GM19099 (cell line): ENCODE results near the gene GAL.

Experiments used
- POLR2A ChIP-seq: IDR thresholded peaks from 3 replicates; pipeline ENCODE4 v1.6.1; 2011; ENCODE audit warnings: low read depth; ENCODE audit not compliant: insufficient read length; ENCODE audit errors: extremely low read depth

GAL gene, protein sequence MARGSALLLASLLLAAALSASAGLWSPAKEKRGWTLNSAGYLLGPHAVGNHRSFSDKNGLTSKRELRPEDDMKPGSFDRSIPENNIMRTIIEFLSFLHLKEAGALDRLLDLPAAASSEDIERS

DNA sequence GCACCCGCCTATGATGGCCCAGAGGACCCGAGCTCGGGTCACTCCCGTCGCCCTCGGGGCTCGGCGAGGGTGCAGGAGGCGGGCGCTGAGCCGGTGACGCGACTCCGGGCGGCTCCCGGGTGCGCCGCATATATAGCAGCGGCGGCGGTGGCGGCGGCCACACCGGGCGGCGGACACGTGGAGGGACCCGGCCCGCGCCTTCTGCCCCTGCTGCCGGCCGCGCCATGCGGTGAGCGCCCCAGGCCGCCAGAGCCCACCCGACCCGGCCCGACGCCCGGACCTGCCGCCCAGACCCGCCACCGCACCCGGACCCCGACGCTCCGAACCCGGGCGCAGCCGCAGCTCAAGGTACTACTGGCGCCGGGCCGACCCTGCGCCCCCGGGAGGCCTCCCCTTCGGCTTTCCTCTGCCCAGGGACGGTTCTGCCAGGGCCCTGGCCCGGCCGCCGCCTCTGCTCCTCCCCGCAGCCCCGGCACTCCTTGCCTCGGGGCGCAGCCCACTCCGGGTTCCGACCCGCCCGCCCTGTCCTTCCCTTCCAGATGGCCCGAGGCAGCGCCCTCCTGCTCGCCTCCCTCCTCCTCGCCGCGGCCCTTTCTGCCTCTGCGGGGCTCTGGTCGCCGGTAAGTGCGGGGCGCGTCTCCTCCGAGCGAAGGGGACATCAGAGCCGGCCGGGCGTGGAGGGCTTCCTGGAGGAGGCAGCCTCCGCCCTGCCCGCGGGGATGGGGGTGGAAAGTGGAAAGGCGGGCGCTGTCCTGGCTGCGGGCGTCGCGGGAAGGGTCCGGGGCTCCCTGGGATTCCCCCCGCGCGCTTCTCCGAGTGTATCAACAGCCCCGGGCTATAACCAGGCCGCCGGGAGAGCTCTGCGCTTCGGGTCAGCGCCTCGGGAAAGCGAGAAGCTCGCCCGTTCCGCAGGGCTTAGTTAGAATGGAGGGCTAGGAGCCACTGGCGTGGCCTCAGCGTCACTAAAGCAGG is at the start of gene GAL:
GAL (plus strand) TSS at position 160 of the 972 bp plus-strand sequence; CDS start at position 540, 380 bp downstream.
- TF ChIP-seq POLR2A, result no peak

DNA sequence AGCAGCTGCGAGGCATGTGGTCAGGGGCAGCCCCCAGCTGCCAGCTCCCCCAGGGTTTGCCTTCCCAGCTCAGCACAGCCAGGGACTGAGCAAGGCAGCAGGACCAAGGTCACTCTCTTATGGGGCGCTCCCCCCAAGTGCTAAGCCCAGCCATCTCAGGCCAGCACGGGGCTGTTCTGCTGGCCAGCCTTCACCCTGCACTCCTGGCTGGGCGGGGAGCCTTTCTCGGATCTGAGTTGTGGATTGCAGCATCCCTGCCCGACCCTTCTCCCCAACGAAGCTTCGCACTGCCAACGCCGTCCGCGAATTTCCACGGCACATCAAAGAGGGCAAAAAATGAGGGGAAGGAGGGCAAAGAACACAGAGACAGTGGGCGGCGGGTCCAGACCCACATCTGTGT is 42.5 kb upstream of the GAL start:
- TF ChIP-seq POLR2A, result no peak

DNA sequence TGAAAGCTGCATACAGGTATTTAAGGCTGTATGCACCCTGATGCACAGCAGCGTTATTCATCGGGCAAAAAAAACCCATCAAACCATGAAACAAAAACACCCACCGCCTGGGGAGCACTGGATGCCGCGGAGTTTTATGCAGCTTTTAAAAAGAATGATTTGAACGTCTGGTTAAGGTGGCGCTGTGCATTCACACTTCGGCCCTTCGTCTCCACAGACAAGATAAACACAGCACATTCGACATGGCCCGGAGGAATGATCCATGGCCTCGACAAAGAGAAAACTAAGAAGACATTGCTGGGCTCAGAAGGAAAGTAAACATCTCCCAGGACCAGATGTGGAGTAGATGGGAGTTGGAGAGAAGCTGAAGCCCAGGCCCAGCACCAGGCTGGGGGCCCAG is 40.8 kb upstream of the GAL start:
- no peak for TF ChIP-seq POLR2A

DNA sequence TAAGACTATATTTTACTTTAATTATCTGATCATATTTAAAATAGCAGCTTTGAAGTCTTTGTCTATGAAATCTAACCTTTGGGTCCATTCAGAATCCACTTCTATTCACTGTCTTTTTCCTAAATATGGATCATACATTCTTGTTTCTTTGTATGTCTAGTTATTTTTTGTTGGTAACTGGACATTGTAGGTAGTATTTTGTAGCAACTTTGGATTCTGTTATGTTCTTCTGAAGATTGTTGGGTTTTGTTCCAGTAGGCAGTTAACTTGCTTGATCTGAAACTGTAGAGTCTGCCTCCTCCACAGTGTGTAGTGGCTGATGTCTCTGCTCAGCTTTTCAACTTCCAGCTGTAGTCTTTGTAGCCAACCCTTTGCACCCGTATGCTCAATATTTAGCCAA is 37.5 kb upstream of the GAL start:
- TF ChIP-seq POLR2A, result no peak

DNA sequence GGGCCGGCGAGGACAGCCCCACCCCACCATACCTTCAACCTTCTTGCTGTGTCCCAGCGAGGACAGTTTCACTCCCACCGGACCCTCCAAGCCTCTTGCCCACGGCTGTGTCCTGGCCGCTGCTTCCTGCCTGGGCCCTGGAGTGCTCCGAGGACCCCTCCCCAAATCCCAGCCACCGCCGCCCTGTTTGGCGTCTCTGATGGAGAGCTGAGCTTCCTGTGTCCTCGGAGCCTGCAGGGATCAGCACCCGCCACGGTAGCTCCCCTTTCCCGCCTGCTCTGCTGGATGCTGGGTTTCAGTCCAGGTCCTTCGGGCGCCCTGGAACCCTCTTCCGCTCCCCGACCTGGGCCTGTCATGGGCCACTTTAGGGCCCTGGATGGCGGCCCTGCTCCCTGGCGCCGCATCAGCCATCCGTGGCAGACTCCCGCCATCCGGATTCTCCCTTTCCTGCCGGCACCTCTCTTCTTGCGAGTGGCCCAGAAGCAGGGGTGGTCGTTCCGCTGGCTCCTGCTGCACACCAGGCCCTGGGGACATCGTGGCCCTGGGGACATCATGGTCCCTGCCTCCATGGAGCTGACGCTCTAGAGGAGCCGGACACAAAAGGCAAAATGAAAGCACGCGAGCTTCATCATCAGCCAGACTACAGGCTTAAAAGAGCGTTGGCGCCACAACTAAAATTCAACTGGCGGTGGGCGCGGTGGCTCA is 34.3 kb upstream of the GAL start:
- no peak for TF ChIP-seq POLR2A

DNA sequence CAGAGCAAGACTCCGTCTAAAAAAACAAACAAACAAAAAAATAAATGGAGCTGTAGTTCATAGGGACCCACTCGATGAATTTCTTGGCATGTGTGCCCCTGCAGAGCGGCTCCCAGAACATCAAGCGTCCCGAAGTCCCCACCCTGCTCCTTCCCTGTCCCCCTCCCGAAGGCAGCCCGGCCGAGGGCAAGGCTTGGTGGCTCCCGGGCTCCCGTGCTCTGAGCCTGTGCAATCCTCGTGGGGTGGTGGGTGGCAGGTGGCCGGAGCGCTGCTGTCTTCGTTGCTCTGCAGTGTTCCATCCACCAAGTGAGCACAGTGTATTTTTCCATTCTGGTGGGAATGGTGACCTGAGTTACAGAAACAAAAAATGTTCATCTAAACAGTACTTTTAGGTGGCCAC is 33.5 kb upstream of the GAL start:
- no peak for TF ChIP-seq POLR2A

DNA sequence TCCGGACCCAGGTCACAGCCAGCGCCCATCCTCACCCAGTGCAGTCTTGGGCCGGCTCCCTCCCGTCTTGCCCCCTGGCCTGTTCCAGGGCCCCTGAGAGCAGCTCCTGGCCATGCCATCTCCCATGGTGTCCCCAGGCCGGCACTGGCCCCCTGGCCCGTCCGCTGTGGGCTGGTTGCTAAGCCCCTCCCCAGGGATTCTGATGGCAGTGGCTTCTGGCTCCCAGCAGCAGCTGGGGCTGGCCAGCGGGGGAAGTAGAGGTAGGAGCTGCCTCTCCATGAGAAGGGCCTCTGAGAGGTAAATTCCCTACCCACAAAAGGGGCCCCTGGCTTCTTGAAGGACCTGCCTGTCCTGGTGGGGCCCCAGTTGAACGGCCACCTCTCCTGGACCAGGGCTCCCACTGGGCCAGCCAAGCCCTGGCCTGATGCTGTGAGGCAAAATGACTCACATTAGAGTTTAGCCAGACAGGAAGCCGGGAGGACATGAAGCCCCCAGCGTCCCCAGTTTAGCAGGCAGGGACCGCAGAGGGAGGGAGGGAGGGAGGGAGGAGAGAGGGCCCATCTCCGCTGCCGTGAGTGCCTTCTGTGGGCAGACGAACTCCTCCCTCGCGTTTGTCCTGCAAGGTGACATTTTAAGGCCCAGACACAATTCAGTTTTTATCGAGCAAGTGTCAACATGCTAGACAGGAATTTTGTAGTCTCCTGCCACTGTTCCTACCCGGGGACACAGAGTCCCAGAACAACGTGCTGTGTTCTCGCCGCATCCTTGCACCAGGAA is 32.9 kb upstream of the GAL start:
- no peak for TF ChIP-seq POLR2A

DNA sequence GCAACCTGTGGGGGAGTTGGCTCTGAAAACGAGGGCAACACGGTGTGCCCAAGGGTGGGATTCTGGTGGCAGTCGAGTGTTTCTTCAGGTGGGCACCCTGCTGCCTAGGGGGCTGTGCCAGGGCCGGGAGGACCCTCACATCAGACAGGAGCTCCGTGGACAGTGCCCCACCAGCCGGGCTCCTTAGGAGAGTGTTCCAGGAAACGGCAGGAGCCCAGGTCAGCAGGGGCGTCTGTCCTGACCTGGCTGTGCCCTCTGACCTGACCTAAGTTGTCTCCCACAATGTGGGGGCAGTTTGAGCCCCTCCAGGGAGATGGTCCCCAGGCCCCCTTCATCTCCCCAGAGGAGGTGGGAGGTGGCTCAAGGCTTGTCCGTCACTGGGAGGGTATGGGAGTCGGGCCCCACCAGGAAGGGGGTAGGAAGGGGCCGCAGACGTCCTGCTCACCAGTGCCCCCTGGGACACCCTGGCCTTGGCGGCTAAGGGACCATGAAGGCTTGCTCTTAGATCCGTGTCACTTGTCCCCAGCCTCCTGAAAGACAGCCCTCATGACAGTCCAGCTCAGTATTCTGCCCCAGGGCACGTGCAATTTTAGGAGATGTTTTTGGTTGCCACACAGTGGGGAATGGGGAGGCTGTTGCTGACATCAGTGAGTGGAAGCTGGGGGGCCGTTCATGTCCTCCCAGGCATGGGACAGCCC is 32.2 kb upstream of the GAL start:
- no peak for TF ChIP-seq POLR2A

DNA sequence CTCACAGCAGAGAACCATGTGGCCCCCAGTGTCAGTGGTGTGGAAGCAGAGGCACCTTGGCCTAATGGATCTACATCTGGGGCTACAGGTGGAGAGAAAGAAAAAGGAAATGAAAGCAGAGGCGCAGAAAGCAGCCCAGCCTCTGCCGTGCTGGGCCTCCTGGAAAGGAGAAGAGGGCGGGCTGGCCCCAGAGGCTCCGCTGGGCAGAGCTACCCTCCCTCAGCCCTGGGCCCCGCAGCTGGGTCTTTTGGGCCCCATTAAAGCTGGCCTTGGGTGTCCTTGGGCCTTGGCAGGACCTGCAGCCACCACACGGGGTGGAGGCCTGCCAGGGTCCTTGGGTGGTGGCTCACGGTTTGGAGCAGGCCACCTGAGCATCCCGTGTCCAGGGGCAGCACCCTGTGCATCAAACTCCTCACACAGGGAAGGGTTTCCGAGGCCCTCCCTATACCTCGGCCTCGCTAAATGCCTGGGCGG is 31.6 kb upstream of the GAL start:
- TF ChIP-seq POLR2A, result no peak

DNA sequence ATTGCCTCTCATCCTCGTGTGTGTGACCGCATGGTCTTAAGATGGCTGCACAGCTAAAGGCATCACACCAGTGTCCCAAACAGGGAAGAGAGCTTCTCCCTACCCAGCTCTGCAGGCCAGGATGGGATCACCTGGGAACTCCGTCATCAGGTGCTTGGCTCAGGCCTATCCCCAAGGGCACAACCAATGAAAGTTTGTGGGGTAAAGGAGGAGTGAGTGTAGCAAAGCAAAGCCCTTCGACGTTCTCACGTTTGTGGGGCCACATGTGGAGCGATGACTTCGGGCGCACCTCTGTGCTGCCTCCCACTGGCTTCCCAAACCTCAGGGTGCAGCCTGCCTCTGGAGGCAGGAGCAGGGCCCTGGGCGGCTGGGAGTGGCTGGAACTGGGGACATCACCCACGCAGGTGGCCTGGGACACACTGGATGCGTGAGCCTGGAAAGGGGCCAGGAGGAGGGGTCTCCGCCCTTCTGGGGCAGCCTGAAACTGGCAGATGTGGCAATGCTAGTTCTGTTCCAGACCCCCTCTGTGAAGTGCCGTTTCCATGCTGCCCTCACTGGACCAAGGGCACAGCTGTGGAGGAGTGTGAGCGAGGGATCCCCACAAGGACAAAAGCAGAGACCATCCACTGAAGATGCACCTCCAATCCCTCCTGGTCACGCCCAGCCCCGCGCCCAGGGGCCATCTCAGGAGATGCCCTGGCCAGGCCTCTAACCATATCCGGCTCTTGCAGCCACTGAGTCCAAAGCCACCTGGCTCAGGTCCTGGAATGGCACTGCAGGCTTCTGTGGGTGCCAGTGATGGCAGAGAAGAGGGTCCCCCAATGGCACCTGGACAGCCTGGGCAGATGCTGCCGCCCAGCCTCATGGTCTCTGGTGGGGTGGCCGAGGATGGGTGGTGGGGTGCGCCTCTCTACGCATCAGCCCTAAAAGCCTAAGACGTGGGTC is 30.6 kb upstream of the GAL start:
- TF ChIP-seq POLR2A, result no peak

DNA sequence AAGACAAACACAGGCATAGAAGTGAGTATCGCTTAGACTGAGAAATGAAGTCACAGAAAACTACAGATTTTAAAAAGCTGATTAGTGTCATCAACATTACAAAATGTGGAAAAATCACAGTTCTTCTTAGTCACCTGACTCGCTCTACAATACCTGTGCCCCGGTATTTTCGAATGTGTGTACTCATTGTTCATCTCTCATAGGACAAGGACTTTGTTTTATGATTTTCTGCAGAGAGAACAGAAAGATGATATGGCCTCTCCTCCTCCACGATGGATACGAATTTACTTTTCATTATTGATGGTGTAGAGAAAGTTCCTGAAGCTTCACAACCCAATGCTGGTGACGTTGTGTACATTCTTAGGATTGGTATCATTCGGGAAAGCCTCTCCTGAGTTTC is 29.4 kb upstream of the GAL start:
- TF ChIP-seq POLR2A, result no peak

DNA sequence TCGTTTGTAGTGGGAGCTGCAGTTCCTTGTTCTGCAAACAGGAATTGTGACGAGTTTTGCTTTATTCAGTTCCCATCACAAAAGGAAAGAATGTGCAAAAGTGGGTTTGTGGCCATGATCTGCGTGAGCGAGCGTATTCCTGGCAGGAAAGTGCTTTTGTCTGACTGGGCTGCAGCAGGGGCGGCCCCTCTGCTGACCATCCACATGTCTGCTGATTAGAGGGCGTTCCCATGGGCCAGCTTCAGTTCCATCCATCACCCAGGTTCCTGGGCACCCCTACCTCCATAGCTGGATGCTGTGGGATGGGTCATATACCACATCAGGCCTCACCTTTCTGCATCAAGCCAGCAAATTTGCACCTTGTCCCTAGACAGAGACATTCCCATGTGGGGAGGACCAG is 28.9 kb upstream of the GAL start:
- TF ChIP-seq POLR2A, result no peak

DNA sequence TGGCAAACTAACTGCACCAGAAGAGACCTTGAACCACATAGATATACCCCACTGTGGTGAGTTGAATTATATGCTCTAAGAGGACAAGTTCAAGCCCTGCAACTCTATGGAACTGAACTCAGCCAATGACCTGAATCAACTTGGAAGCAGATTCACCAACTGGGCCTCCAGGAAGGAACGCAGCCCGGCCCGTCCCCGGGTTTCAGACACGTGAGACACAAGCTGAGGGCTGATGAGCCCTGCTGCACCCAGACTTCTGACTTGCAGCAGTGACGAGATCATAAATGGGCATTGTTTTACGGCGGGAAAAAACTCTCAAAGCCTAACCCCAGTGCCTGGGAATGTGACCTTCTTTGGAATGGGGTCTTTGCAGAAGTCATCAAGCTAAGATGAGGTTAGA is 28.5 kb upstream of the GAL start:
- no peak for TF ChIP-seq POLR2A
